Retina (tissue), 1 donor: ENCODE results near the gene DOP1A.

Experiments used
- DNase-seq: peaks from one replicate; pipeline ENCODE4 v3.0.0-alpha.2; 2016

Gene DOP1A

DNA sequence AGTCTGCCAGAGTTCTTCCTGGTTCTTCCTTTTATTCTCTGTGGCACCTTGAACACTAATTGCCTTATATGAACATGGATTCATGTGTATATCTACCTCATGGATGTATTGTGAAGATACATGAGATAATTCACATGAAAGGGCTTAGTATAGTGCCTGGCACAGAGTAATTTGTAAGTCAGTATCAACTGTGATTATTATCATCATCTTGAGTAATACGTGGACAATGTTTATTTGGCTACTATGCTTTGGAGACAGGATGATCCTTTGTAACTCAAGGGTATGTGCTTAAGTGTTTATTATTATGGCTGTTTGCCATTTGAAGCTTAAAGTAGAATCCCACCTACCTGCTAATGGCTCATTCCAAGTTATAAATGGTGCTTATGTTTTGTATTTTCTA, 16.0 kb downstream of the DOP1A start:
- DNase-seq = no peak

- no peak for DNase-seq
Observed at GRCh38 chr6:83086751-83087150, 19.3 kb downstream of the DOP1A start.

GRCh38 chr6:83092756-83093399, 25.4 kb downstream of the DOP1A start:
- no peak for DNase-seq

GRCh38 chr6:83096791-83097190, 29.3 kb downstream of the DOP1A start:
- no peak for DNase-seq

DNA sequence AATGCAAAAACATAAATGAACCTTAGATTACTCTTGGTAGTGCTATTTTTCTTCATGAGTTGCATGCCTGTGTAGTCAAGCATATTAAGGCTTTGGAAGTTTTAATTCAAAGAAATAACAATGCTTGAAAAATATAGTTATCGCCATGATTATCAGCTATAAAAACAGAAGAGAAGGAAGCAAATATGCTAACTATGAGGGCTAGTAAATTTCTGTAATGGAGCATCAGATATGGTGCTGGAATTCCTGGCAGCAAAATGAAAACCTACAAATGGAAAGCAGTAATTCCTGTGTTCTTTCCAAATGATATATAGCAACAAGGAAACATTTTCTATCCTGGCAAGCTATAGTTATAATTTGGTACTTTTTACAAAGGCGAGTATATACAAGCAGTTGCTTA, 29.7 kb downstream of the DOP1A start:
- no peak for DNase-seq

GRCh38 chr6:83097675-83098074, 30.2 kb downstream of the DOP1A start:
- DNase-seq = no peak

DNA sequence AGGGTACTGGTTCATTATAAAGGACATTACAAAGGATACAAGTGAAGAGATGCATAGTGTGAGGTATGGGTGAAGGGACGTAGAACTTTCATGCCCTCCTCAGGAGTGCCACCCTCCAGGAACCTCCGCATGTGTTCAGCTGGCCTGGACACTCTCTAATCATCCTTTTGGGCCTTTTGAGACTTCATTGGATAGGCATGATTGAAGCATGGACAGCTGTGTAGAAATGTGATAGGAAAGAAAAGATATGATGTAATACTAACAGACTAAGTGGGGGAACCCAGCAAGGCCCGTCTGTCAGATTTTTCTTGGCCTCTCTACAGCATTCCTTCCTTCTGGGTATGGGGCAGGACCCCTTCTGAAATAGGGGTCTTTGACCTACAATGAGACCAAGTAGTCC, 31.1 kb downstream of the DOP1A start:
- no peak for DNase-seq

- no peak for DNase-seq
Observed at GRCh38 chr6:83108378-83108777, 40.9 kb downstream of the DOP1A start.

DNA sequence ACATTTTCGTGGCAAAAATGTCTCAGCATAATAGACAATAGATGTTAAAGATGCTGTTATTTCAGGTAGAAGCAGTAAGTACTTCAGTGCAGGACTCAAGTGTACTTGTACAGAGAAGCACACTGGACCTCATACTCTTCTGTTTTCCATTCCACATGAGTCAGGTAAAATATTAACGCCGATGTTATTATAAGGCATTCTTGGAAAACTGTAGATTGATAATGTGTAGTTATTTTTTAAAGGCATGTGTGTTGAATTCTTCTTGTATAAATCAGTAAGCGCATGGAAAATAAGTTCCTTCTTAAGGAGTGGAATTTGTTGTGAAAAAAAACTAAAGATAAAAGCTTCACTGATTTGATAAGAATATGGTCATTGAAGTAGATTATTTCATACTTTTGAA, 45.8 kb downstream of the DOP1A start:
- no peak for DNase-seq

GRCh38 chr6:83114164-83114563, 46.7 kb downstream of the DOP1A start:
- DNase-seq = no peak

GRCh38 chr6:83117802-83118201, 50.3 kb downstream of the DOP1A start:
- DNase-seq = no peak

- DNase-seq = no peak
Observed at GRCh38 chr6:83119742-83120300, 52.4 kb downstream of the DOP1A start.

DNA sequence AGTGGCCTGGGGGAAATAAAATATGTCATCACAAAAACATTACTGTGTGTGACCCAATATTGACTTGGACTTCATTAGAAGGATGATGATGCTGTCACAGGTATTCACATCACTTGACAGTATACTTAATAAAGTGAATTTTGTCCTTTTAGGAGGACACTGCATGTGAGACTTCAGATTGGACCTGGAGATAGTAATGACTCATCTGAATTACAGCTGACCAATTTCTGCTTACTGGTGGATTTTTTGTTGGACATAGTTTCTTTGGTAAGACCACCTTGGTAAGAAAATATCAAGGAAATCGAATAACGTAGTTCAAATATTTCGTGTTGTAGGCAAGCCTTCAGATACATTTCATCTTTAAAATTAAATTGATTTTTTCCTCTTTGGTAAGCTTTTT, 57.1 kb downstream of the DOP1A start:
- DNase-seq = no peak

- DNase-seq = no peak
Observed at GRCh38 chr6:83125425-83125824, 58.0 kb downstream of the DOP1A start.

- no peak for DNase-seq
Observed at GRCh38 chr6:83126223-83126622, 58.8 kb downstream of the DOP1A start.

- no peak for DNase-seq
Observed at GRCh38 chr6:83126807-83127206, 59.3 kb downstream of the DOP1A start.

DNA sequence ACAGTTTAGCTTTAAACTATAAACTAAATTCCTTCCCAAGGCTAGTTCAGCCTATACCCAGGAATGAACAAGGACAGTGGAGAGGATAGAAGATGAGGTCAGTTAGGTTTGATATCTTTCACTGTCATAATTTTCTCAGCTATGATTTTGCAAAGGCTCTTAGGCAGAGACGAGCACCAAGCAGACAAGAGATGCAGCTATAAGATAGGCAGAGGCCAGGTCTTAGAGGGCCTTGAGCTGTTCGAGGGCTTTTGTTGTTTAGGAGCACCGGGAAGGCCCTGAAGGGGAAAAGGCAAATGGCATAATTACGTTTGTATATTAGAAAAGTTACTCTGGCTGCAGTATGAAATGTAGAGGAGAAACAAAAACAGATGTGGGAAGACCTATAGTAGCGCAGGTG, 59.8 kb downstream of the DOP1A start:
- no peak for DNase-seq

DNA sequence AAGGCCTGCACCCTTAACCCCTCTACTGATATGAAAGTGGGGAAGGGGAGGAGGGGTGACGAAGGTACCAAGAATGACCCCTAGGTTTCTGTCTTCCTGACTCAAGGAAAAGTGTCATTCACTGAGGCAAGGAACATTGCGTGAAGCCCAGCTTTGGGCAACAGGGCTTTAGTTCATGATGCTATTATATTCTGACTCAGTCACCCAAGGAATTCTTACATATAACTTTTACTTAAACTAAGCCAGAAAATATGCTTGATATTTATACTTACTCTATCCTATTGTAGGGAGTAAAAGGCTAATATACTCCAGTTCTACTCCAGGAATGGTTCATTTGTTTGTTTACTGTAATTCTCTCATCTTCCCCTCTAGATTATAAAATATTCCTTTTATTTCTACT, 60.5 kb downstream of the DOP1A start:
- no peak for DNase-seq

DNA sequence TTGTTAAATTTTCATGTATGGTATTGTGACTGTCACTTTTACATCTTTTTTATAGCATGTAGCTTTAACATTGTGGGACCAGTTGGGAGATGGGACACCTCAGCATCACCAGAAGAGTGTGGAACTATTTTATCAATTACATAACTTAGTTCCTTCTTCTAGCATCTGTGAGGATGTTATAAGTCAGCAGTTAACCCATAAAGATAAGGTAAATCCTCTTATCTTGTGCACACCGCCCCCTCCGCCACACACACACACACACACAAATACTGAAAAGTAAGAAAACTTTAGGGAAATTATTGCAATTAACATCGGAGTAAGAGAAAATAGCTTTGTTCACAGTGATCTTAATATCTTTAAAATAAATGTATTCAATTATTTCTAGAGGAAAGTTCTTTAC, 64.7 kb downstream of the DOP1A start:
- no peak for DNase-seq

DNA sequence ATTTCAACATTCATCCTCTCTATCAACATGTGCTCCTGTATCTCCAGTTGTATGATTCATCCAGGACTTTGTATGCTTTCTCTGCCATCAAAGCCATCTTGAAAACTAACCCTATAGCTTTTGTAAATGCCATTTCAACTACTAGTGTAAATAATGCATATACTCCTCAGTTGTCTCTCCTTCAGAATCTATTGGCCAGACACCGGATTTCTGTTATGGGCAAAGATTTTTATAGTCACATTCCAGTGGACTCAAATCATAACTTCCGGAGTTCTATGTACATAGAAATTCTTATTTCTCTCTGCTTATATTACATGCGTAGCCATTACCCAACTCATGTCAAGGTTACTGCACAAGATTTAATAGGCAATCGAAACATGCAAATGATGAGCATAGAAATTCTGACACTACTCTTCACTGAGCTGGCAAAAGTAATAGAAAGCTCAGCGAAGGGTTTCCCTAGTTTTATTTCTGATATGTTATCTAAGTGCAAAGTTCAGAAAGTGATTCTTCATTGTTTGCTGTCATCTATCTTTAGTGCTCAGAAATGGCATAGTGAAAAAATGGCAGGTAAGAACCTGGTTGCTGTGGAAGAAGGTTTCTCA, 70.7 kb downstream of the DOP1A start:
- DNase-seq = no peak

- no peak for DNase-seq
Observed at GRCh38 chr6:83138758-83139157, 71.3 kb downstream of the DOP1A start.

DNA sequence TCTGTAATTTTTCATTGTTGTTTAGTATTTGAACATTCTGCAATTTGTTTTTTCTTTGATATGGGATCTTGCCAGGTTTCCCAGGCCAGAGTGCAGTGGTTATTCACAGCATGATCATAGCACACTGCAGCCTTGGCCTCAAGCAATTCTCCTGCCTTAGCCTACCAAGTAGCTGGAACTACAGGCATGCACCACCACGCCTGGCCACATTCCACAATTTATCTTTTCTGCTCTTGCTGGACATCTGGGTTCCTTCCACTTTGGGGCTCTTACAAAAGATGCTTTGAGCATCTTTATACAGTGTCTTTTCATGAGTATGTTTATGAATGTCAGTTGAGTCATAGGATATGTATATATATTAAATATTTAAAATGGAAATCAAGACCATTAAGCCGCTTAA, 83.6 kb downstream of the DOP1A start:
- no peak for DNase-seq

GRCh38 chr6:83152913-83153312, 85.4 kb downstream of the DOP1A start:
- DNase-seq = no peak

DNA sequence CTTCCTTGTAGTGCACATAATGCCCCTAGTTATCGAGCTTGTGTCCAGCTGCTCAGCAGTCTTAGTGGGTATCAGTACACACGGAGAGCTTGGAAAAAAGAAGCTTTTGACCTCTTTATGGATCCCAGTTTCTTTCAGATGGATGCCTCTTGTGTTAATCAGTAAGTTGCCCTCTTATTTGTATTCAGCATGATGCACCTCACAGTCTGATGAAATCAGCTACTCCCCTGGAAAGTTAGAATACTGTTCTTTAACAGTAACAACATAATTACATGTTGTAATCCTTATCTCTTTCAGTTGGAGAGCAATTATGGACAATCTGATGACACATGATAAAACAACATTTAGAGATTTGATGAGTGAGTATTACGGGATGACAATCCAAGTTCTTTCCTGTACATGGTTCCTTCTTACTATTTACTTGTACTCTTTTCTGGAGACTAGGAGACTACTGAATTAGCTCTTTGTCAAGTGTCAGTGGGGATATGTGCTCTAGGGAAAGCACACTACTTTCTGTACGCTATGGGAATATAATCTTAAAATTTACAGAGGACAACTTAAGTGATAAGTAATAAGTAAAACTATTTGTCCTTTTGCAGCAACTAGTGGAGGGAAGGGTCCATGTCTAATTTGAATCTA, 86.5 kb downstream of the DOP1A start:
- no peak for DNase-seq
